NOMO-1 (cell line): Measurements from ENCODE around the gene ZCCHC9.
"Not testable (repeated sequence)": the region's sequence is repeated elsewhere in the genome, so short reads cannot be mapped to it uniquely, and the experiment has no call there.

Source experiments
- DNase-seq, 2 experiments: peaks; one replicate each; lab custom pipeline; 2025; ENCODE audit not compliant: unreplicated experiment in 2 of 2; lab: John Stamatoyannopoulos, UW

ZCCHC9 gene

GRCh38 chr5:81301271-81302015, at the start of gene ZCCHC9:
TSS of gene ZCCHC9 (plus strand) at chr5:81301587. CDS start at chr5:81304758, 3,171 bp downstream.
- peak; percentile 93 to 96 for DNase-seq

- no peak for DNase-seq
These were observed 49.5 kb upstream of the ZCCHC9 start for GRCh38 chr5:81251922-81252321.

DNA sequence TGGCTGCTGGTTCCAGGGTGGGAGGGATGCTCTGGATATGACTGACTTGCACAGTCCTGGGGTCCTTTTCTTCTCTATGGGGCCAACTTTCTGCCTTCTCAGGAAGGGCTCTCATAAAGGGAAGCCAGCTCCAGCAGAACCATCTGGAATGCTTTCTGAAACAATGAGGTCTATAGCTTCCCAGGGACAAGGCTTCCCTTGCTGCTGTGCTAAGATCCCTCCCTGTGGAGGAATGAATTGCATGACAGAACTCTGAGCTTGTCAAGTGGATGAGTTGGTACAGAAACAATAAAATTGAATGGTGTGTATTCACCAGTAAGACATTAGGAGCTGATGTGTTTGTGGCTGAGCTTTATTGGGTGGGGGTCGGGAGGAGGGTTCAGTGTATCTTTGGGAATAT, 48.5 kb upstream of the ZCCHC9 start:
- DNase-seq, result no peak

DNA sequence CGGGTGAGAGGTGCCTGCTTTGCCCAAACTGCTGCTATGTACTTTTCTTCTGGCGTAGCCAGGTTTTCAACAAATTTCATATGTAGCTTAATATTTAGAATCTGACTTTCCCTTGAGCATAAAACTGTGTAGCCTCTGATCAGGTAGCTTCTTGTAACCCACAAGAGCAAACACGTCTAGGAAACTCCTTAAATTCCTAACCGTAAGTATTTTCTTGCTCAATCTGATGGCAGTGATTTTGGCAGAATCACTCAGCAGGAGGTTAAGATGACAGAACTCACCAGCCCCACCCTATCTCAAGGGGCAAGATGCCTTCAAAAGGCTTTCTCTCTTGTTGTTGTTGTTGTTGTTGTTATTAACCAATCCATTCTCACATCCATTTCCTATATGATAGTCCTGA, 47.5 kb upstream of the ZCCHC9 start:
- DNase-seq, result no peak

GRCh38 chr5:81254886-81255559, 46.4 kb upstream of the ZCCHC9 start:
- DNase-seq, result no peak

DNA sequence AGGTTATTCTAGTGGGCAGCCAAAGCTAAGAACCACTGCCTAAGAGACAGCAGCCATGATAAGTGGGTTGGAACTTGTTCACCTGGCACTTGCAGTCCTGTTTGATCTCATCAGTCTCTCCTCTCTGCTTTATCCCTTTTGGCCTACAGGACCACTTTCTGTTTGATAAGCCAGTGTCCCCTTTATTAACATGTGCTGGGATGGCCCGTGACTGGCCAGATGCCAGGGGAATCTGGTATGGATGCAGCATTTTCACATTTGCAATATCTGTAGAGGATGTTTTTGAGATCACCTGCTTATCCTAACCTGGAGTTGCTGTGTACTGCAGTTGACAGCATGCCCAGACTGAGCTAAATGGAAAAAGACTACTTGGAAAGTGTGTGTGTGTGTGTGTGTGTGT, 44.6 kb upstream of the ZCCHC9 start:
- no peak for DNase-seq

DNA sequence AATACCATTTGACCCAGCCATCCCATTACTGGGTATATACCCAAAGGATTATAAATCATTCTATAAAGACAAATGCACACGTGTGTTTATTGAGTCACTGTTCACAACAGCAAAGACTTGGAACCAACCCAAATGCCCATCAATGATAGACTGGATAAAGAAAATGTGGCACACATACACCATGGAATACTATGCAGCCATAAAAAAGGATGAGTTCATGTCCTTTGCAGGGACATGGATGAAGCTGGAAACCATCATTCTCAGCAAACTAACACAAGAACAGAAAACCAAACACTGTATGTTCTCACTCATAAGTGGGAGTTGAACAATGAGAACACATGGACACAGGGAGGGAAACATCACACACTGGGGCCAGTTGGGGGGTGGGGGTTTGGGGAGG, 38.6 kb upstream of the ZCCHC9 start:
- not testable (repeated sequence) for DNase-seq

DNA sequence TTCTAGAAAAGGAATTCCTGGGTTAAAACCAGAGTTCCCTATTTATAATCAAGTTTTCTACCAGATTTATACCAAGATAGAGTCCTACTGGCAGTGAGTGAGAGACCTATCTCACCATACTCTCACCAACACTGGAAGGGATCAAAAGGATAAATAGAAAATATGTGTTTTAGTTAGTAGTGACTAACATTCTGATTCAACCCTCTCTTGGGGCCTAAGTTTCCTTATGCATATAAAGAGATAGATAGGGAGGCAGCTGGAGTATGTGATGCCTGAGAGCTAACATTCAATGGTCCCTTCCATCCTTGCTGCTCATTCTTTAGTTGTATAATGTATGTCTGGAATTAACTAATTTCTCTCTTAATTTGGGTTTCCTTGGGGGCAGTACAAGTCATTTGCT, 36.3 kb upstream of the ZCCHC9 start:
- no peak for DNase-seq

DNA sequence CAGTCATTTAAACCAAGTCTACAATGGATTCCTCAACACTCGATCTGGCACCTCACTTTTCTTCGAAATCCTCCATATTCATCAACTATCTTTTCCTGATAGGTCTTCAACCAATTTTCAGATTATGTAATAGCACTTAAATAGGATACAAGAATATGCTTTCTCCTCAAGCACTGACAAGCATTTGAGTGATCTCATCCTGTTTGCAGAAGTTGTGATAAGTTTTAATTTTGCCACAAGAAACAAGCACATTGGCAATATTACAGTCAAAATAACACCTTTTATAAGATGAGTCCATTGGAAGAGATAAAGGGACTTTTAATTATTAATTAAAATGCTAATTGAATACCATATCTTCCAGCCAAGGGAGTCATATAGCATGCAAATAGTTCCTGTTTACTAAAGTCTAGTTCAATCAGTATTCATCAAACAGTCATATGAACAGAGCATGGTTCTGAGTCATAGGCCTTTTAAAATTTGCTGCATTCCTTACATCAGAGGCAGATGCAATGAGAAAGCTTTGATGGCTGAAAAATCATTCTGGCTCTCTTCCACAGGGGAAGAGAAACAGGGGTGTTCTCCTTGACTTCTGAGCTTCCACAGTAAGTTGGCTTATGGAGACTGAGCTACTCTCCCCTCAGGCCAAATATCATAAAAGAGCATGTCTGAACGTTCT, 32.7 kb upstream of the ZCCHC9 start:
- no peak for DNase-seq

- DNase-seq, result no peak
These were observed 31.5 kb upstream of the ZCCHC9 start for GRCh38 chr5:81269751-81270393.

DNA sequence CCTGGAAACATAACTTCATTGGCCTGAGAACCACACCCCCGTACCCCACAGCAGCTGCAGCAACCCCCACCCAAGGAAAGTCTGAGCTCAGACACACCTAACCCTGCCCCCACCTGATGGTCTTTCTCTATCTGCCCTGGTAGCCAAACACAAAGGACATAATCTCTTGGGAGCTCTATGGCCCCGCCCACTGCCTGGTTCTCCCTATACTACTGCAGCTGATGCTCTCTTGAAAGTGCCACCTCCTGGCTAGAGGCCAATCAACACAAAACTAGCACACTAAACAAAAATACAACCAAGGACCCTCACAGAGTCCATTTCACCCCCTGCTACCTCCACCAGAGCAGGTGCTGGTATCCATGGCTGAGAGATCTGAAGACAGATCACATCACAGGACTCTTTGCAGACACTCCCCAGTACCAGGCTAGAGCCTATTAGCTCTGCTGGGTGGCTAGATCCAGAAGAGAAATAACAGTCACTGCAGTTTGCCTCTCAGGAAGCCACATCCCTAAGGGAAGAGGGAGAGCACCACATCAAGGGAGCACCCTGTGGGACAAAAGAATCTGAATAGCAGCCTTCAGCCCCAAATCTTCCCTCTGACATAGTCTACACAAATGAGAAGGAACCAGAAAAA, 30.9 kb upstream of the ZCCHC9 start:
- not testable (repeated sequence) for DNase-seq

DNA sequence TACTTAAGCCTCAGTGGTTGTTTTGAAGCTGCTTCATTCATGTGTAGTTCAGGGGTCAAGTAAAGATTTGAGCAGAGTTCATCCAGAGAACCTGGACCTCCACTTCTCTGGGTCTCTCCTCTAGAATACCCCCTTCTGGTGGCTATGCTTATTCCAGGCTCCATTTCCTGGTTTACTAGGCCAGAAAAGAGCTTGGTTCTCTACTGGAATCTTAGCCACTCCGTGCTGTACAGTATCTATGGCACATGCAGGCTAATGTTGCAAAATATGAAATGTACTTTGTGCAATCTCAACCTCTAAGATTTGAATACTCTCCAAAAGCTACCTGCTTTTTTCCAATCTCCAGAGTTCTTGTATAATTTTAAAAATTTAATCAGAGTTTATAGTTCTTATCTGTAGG, 17.4 kb upstream of the ZCCHC9 start:
- no peak for DNase-seq

- no peak for DNase-seq
These were observed 15.2 kb upstream of the ZCCHC9 start for GRCh38 chr5:81286059-81286617.

DNA sequence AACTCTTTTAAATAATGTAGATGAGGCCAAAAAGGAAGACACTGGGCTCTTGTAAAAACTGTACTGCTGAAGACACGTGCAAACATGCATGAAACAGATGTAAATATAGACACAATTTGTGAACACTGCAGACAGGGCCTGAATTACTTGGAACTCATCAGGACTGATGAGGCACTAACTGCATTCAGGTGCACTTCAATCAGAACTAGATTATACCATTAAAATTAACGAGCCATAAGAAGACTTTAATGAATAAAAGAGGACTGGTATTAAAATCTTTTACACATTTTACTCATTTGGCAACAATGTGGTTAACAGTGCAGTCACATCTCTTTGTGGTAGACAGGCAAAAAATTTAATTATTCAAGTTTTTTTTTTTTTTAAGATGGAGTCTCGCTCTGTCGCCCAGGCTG, 13.4 kb upstream of the ZCCHC9 start:
- no peak for DNase-seq

GRCh38 chr5:81290146-81290545, 11.2 kb upstream of the ZCCHC9 start:
- no peak for DNase-seq

- no peak for DNase-seq
These were observed 9.3 kb upstream of the ZCCHC9 start for GRCh38 chr5:81292130-81292529.

DNA sequence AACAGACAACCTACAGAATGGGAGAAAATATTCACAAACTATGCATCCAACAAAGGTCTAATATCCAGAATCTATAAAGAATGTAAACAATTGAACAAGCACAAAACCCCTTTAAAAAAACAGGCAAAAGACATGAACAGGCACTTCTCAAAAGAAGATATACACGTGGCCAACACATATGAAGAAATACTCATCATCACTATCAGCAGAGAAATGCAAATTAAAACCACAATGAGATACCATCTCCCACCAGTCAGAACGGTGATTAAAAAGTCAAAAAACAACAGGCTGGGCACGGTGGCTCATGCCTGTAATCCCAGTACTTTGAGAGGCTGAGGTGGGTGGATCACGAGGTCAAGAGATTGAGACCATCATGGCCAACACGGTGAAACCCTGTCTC, 7.4 kb upstream of the ZCCHC9 start:
- not testable (repeated sequence) for DNase-seq

- no peak for DNase-seq
These were observed 3.9 kb upstream of the ZCCHC9 start for GRCh38 chr5:81297531-81297930.

GRCh38 chr5:81300921-81301270, 491 bp upstream of the ZCCHC9 start:
- no peak for DNase-seq

GRCh38 chr5:81302596-81302995, 1.2 kb downstream of the ZCCHC9 start:
- DNase-seq, result no peak

- DNase-seq, result no peak
These were observed 2.2 kb downstream of the ZCCHC9 start for GRCh38 chr5:81303563-81303962.
